Fibroblast of lung (primary cell): ENCODE data around the gene TGIF1. TPM values are rescaled to one million over a fixed set of nuclear protein-coding genes. Genes with fewer than 3 reads are reported as not detected.
"Not testable (repeated sequence)": the region's sequence is repeated elsewhere in the genome, so short reads cannot be mapped to it uniquely, and the experiment has no call there.

ENCODE experiments used
- DNase-seq, 2 donors: peaks; one replicate each; pipeline versions ENCODE4 v3.0.0 to v3.0.0-alpha.2; 2010; ENCODE audit warnings: low read depth in 2 of 2
- H2AFZ ChIP-seq: 2 replicates; pipeline ENCODE4 v1.5.1; 2012; ENCODE audit warnings: low read length, control low read depth, inconsistent platforms
- H3K27ac ChIP-seq: 2 replicates; pipeline ENCODE4 v1.5.1; 2011; ENCODE audit warnings: low read length, control low read depth; ENCODE audit not compliant: insufficient read depth
- H3K27me3 ChIP-seq: 2 replicates; pipeline ENCODE4 v1.5.1; 2011; ENCODE audit warnings: mild to moderate bottlenecking, low read length; ENCODE audit not compliant: control insufficient read depth, insufficient read depth
- H3K36me3 ChIP-seq: 2 replicates; pipeline ENCODE4 v1.5.1; 2011; ENCODE audit warnings: low read length; ENCODE audit not compliant: control insufficient read depth, insufficient read depth
- H3K4me1 ChIP-seq: 2 replicates; pipeline ENCODE4 v1.5.1; 2011; ENCODE audit warnings: low read length; ENCODE audit not compliant: control insufficient read depth, insufficient read depth; ENCODE audit errors: extremely low read depth
- H3K4me2 ChIP-seq: 2 replicates; pipeline ENCODE4 v1.5.1; 2011; ENCODE audit warnings: low read length, control low read depth; ENCODE audit not compliant: insufficient read depth; ENCODE audit errors: extremely low read depth
- H3K4me3 ChIP-seq, 4 experiments: fragments of 200-600 bp in 1 of 4; sonication (generic) in 1 of 4; replicated peaks in 1 of 4; 2 replicates each; pipeline ENCODE4 v1.5.1; 2011 to 2016; ENCODE audit warnings: low read length in 4 of 4, low read depth in 3 of 4, mild to moderate bottlenecking in 3 of 4, control low read depth in 2 of 4, inconsistent platforms in 1 of 4, mixed read lengths in 1 of 4; ENCODE audit not compliant: insufficient read depth in 1 of 4; ENCODE audit errors: control extremely low read depth in 1 of 4
- H3K79me2 ChIP-seq: 2 replicates; pipeline ENCODE4 v1.5.1; 2012; ENCODE audit warnings: mild to moderate bottlenecking, low read length, inconsistent platforms; ENCODE audit not compliant: control insufficient read depth, insufficient read depth
- H3K9ac ChIP-seq: 2 replicates; pipeline ENCODE4 v1.5.1; 2011; ENCODE audit warnings: mild to moderate bottlenecking, low read length, control low read depth; ENCODE audit not compliant: insufficient read depth
- H3K9me3 ChIP-seq: 2 replicates; pipeline ENCODE4 v1.5.1; 2012; ENCODE audit warnings: low read depth, low read length; ENCODE audit not compliant: control insufficient read depth, insufficient read depth
- H4K20me1 ChIP-seq: 2 replicates; pipeline ENCODE4 v1.5.1; 2011; ENCODE audit warnings: low read length; ENCODE audit not compliant: control insufficient read depth, insufficient read depth; ENCODE audit errors: extremely low read depth
- CTCF ChIP-seq, 2 donors: IDR thresholded peaks in 1 of 2; conservative IDR thresholded peaks in 1 of 2; 1 replicate in 1 of 2; 2 replicates in 1 of 2; pipeline ENCODE4 v1.5.1; 2011 to 2012; ENCODE audit warnings: low read length in 2 of 2, control low read depth in 1 of 2, inconsistent platforms in 1 of 2, low read depth in 1 of 2, mild to moderate bottlenecking in 1 of 2
- EZH2 ChIP-seq: IDR thresholded peaks from 2 replicates; pipeline ENCODE4 v1.5.1; 2012; ENCODE audit warnings: low read length, control low read depth, mild to moderate bottlenecking; ENCODE audit errors: missing control alignments
- polyA plus RNA-seq, 2 donors: library from polyadenylated mRNA; depleted of rRNA in 1 of 2; stranded (reverse) in 1 of 2; unstranded in 1 of 2; fragments of >200 nt; gene quantifications; 2 replicates each; pipeline ENCODE4 v1.2.1, GENCODE V29; 2011 to 2012; ENCODE audit warnings: missing spikeins in 1 of 2
- total RNA-seq: library from RNA; depleted of rRNA; stranded (reverse); fragments of >200 nt; gene quantifications from 2 replicates; pipeline ENCODE4 v1.2.1, GENCODE V29; 2014

The TGIF1 gene
- total and polyA plus RNA-seq, 2 donors (not counting 1 experiment from before 2014, with no cell fraction given): 64.7 to 157 TPM

GRCh38 chr18:3468833-3469232 lies 18.9 kb downstream of the TGIF1 start:
- no peak for DNase-seq
- no peaks in the 10 kb centered on the region for H3K4me1 ChIP-seq
- no peaks in the 10 kb centered on the region for H3K27me3 ChIP-seq
- no peak overlapping the region for H3K27ac ChIP-seq
- no peak overlapping the region for H3K4me3 ChIP-seq
- no peaks in the 10 kb centered on the region for H3K79me2 ChIP-seq
- H2AFZ ChIP-seq: no peak overlapping the region
- TF ChIP-seq EZH2 (no peak), CTCF (conservative IDR thresholded peaks at IDR 0.05 in 1 of 2, IDR thresholded peaks at IDR 0.05 in 1 of 2; ENCODE audit: low read depth in 1 of 2, low read length in 2 of 2) (no peak)
- H3K9me3 ChIP-seq: no peaks in the 10 kb centered on the region
- no peak overlapping the region for H3K9ac ChIP-seq
- H3K36me3 ChIP-seq: no peaks in the 10 kb centered on the region
- H4K20me1 ChIP-seq: no peaks in the 10 kb centered on the region
- no peak overlapping the region for H3K4me2 ChIP-seq

DNA sequence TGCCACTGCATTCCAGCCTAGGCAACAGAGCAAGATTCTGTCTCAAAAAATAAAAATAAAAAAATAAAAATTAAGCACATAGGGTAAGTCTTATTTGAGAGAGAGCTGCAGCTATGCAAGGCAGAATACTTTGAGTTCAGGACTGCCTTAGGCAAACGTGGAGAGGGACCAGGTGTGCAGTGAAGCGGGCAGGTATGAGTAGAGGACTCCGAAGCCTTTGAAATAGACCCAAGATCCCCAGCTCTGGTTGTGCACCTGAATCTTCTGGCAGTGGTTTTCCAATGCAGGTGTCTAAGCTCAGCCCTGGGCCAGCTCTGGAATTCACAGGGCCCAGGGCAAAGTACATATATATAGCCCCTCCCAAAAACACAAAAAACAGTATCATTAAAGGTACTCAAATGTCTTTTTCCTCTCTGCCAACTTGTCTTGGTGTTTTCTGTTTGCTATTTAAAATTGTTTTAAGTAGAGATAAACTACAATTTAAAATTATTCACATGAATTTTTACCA lies 21.2 kb downstream of the TGIF1 start:
- no peak overlapping the region for H3K4me2 ChIP-seq
- TF ChIP-seq EZH2 (no peak), CTCF (conservative IDR thresholded peaks at IDR 0.05 in 1 of 2, IDR thresholded peaks at IDR 0.05 in 1 of 2; ENCODE audit: low read depth in 1 of 2, low read length in 2 of 2) (no peak)
- no peak overlapping the region for H3K4me3 ChIP-seq
- H3K9me3 ChIP-seq: no peaks in the 10 kb centered on the region
- H3K9ac ChIP-seq: no peak overlapping the region
- H3K36me3 ChIP-seq: no peaks in the 10 kb centered on the region
- no peaks in the 10 kb centered on the region for H3K4me1 ChIP-seq
- no peak overlapping the region for H2AFZ ChIP-seq
- no peaks in the 10 kb centered on the region for H3K27me3 ChIP-seq
- no peak for DNase-seq
- no peaks in the 10 kb centered on the region for H4K20me1 ChIP-seq
- H3K27ac ChIP-seq: no peak overlapping the region
- no peaks in the 10 kb centered on the region for H3K79me2 ChIP-seq

- H4K20me1 ChIP-seq, H3K9ac ChIP-seq, H3K4me2 ChIP-seq, H3K27me3 ChIP-seq, DNase-seq, H3K79me2 ChIP-seq, H3K9me3 ChIP-seq, H3K36me3 ChIP-seq, H2AFZ ChIP-seq, H3K27ac ChIP-seq, H3K4me3 ChIP-seq, H3K4me1 ChIP-seq: not testable (repeated sequence)
Measured at GRCh38 chr18:3472121-3472520, 22.1 kb downstream of the TGIF1 start.
